GM12891 (cell line): ENCODE data around the gene OR5H2.
"Not testable (repeated sequence)": the region's sequence is repeated elsewhere in the genome, so short reads cannot be mapped to it uniquely, and the experiment has no call there.

Experiments
- POLR2A ChIP-seq: IDR thresholded peaks from 2 replicates; pipeline ENCODE4 v1.6.1; 2011; ENCODE audit warnings: low read depth, low read length, control low read depth
- POLR2AphosphoS5 ChIP-seq: IDR thresholded peaks from 2 replicates; pipeline ENCODE4 v1.6.1; 2011; ENCODE audit warnings: low read depth, low read length, control low read depth
- SPI1 ChIP-seq: IDR thresholded peaks from 2 replicates; pipeline ENCODE4 v1.6.1; 2011; ENCODE audit warnings: low read depth, low read length, control low read depth
- TAF1 ChIP-seq: IDR thresholded peaks from 2 replicates; pipeline ENCODE4 v1.6.1; 2011; ENCODE audit warnings: low read depth, low read length, control low read depth

DNA sequence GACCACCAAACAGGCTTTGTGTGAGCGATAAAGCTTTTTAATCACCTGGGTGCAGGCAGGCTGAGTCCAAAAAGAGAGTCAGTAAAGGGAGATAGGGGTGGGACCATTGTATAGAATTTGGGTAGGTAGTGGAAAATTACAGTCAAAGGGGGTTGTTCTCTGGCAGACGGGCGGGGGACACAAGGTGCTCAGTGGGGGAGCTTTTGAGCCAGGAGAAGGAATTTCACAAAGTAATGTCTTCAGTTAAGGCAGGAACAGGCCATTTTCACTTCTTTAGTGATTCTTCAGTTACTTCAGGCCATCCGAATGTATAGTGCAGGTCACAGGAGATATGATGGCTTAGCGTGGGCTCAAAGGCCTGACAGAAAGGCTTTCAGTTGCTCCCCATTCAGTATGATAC lies 26.3 kb upstream of the OR5H2 start:
- not testable (repeated sequence) for TF ChIP-seq POLR2A, TAF1, POLR2AphosphoS5, SPI1
